HepG2 (cell line): ENCODE data around the gene PTPRD. TPM values are rescaled to one million over a fixed set of nuclear protein-coding genes. Genes with fewer than 3 reads are reported as not detected.

Source experiments
- ATAC-seq: fragments of 200-7000 bp; cut with Tn5 transposase; 3 replicates; pipeline ENCODE4 v1.9.1; 2020; ENCODE audit warnings: mild to moderate bottlenecking, moderate library complexity
- BruUV-seq: library from RNA; stranded (reverse); fragments of 400-500 nt; replicated peaks from 2 replicates; lab custom pipeline; 2021; lab: Mats Ljungman, UMichigan
- CTCF ChIA-PET: fragments of 300-600 bp; formaldehyde crosslinking; extraction: SDS; loops from one replicate; lab custom pipeline; 2021; ENCODE audit warnings: low total read pairs, inconsistent platforms, low intra/inter-chr PET ratio; lab: Yijun Ruan, JAX
- POLR2A ChIA-PET: fragments of 350-600 bp; sonication (Branson Sonifier 250); formaldehyde crosslinking; loops from one replicate; lab custom pipeline; 2020; ENCODE audit warnings: antibody characterized with exemption, inconsistent platforms; lab: Yijun Ruan, JAX
- DNase-seq: peaks from one replicate; pipeline ENCODE4 v3.0.0-alpha.2; 2015; ENCODE audit warnings: low spot score
- FAIRE-seq: peaks from 3 replicates; lab custom pipeline; 2011; peaks lifted over from hg19 to GRCh38; lab: Jason Lieb, UNC
- H2AFZ ChIP-seq: one replicate; pipeline ENCODE4 v1.6.1; 2011; ENCODE audit warnings: low read length, inconsistent platforms
- H3K27ac ChIP-seq: fragments of 300-600 bp; 3 replicates; pipeline ENCODE4 v1.8.0; 2011; ENCODE audit warnings: mixed run types, mild to moderate bottlenecking, mixed read lengths, low read length, inconsistent platforms; ENCODE audit not compliant: insufficient read depth; ENCODE audit errors: extremely low read length
- H3K27me3 ChIP-seq, 2 experiments: fragments of 200-600 bp in 1 of 2; 2 replicates in 1 of 2; 3 replicates in 1 of 2; pipeline versions ENCODE4 v1.6.0 to v1.8.0; 2011; ENCODE audit warnings: low read length in 2 of 2, mild to moderate bottlenecking in 2 of 2, moderate library complexity in 2 of 2, inconsistent platforms in 1 of 2; ENCODE audit not compliant: insufficient read depth in 2 of 2, control insufficient read depth in 1 of 2
- H3K36me3 ChIP-seq, 2 experiments: fragments of 200-600 bp in 1 of 2; replicated peaks in 1 of 2; 2 replicates in 1 of 2; 3 replicates in 1 of 2; pipeline versions ENCODE4 v1.5.1 to v1.8.0; 2011; ENCODE audit warnings: low read length in 2 of 2, inconsistent platforms in 1 of 2; ENCODE audit not compliant: insufficient read depth in 2 of 2, control insufficient read depth in 1 of 2
- H3K4me1 ChIP-seq: 2 replicates; pipeline ENCODE4 v1.5.1; 2012; ENCODE audit warnings: low read length, inconsistent platforms; ENCODE audit not compliant: insufficient read depth
- H3K4me2 ChIP-seq: 2 replicates; pipeline ENCODE4 v1.6.0; 2011; ENCODE audit warnings: low read depth, low read length, inconsistent platforms
- H3K4me3 ChIP-seq, 3 experiments: fragments of 200-600 bp in 1 of 3; sonication (generic), shearing (Covaris generic) in 1 of 3; replicated peaks in 1 of 3; 2 replicates each; pipeline ENCODE4 v1.5.1; 2011 to 2016; ENCODE audit warnings: low read length in 3 of 3, inconsistent platforms in 2 of 3, low read depth in 2 of 3, mild to moderate bottlenecking in 2 of 3, control low read depth in 1 of 3, mixed read lengths in 1 of 3; ENCODE audit not compliant: insufficient read depth in 1 of 3
- H3K79me2 ChIP-seq: one replicate; pipeline ENCODE4 v1.6.1; 2011; ENCODE audit warnings: low read length, inconsistent platforms; ENCODE audit not compliant: insufficient read depth
- H3K9ac ChIP-seq: 2 replicates; pipeline ENCODE4 v1.6.0; 2011; ENCODE audit warnings: mild to moderate bottlenecking, low read depth, low read length, inconsistent platforms; ENCODE audit not compliant: insufficient read depth
- H3K9me3 ChIP-seq: 2 replicates; pipeline ENCODE4 v1.5.1; 2012; ENCODE audit warnings: mild to moderate bottlenecking, low read length
- H4K20me1 ChIP-seq: 2 replicates; pipeline ENCODE4 v1.6.0; 2011; ENCODE audit warnings: inconsistent platforms, mild to moderate bottlenecking, low read length, moderate library complexity; ENCODE audit not compliant: insufficient read depth
- ADNP ChIP-seq: sonication (generic); formaldehyde crosslinking; IDR thresholded peaks from 2 replicates; pipeline ENCODE4 v1.4.0; 2020; ENCODE audit warnings: missing genetic modification reagents
- IKZF4 ChIP-seq: sonication (generic); formaldehyde crosslinking; IDR thresholded peaks from 2 replicates; pipeline ENCODE4 v1.5.1; 2020; ENCODE audit warnings: borderline replicate concordance, mild to moderate bottlenecking, low read depth, missing genetic modification reagents; ENCODE audit errors: not compliant biosample characterization
- MBNL3 ChIP-seq: fragments of 250-450 bp; sonication (Bioruptor Pico); conservative IDR thresholded peaks from 2 replicates; pipeline ENCODE4 v1.8.0; 2022; ENCODE audit warnings: mild to moderate bottlenecking, inconsistent platforms
- MED1 ChIP-seq: sonication (generic); formaldehyde crosslinking; IDR thresholded peaks from 2 replicates; pipeline ENCODE4 v1.4.0; 2020; ENCODE audit warnings: missing genetic modification reagents
- SNRNP70 ChIP-seq: fragments of 200-400 bp; formaldehyde crosslinking; IDR thresholded peaks from 2 replicates; pipeline ENCODE4 v1.6.1; 2017; ENCODE audit warnings: mild to moderate bottlenecking, low read depth, low read length, moderate library complexity
- TEAD3 ChIP-seq: optimal IDR thresholded peaks from 2 replicates; pipeline ENCODE3; 2016; ENCODE audit warnings: borderline replicate concordance
- UBTF ChIP-seq: sonication (generic); formaldehyde crosslinking; IDR thresholded peaks from 2 replicates; pipeline ENCODE4 v1.4.0; 2020; ENCODE audit warnings: mild to moderate bottlenecking, missing genetic modification reagents
- ZC3H13 ChIP-seq: sonication (generic); formaldehyde crosslinking; IDR thresholded peaks from 2 replicates; pipeline ENCODE4 v1.8.1; 2023; ENCODE audit warnings: mild to moderate bottlenecking, missing genetic modification reagents, moderate library complexity
- ZKSCAN1 ChIP-seq: fragments of 150-350 bp; IDR thresholded peaks from 2 replicates; pipeline ENCODE4 v1.6.1; 2014; ENCODE audit warnings: low read length
- ZNF550 ChIP-seq: sonication (generic); formaldehyde crosslinking; IDR thresholded peaks from 2 replicates; pipeline ENCODE4 v1.4.0; 2020; ENCODE audit warnings: mild to moderate bottlenecking, missing genetic modification reagents, borderline replicate concordance
- ZNF562 ChIP-seq: sonication (generic); formaldehyde crosslinking; IDR thresholded peaks from 2 replicates; pipeline ENCODE4 v1.8.0; 2022; ENCODE audit warnings: missing genetic modification reagents, borderline replicate concordance
- ZNF589 ChIP-seq: sonication (generic); formaldehyde crosslinking; conservative IDR thresholded peaks from 2 replicates; pipeline ENCODE4 v1.8.0; 2022; ENCODE audit warnings: mild to moderate bottlenecking, moderate library complexity, missing genetic modification reagents
- ZNF709 ChIP-seq: sonication (generic); formaldehyde crosslinking; IDR thresholded peaks from 2 replicates; pipeline ENCODE4 v1.5.0; 2020; ENCODE audit warnings: mild to moderate bottlenecking, missing genetic modification reagents
- WGBS: methylation state at CpG from one replicate; pipeline ENCODE4 v1.1.6; 2017; ENCODE audit warnings: low lambda C conversion rate; 5-methylcytosine and 5-hydroxymethylcytosine counted together
- in situ Hi-C: cut with HindIII; loops from 2 replicates; pipeline ENCODE4 v1.10.0; 2017; ENCODE audit warnings: low pct_unique_long_range_greater_than_20kb; ENCODE audit not compliant: extremely low pct_ligation_motif_present
- intact Hi-C: fragments of 100-400 bp; cut with micrococcal nuclease; formaldehyde crosslinking; loops from one replicate; pipeline ENCODE4 v1.10.0; 2022; ENCODE audit not compliant: unreplicated experiment
- polyA plus RNA-seq, 8 experiments: library from polyadenylated mRNA; depleted of rRNA in 3 of 8; stranded (reverse) in 7 of 8; unstranded in 1 of 8; fragments of >200 nt; fragmentation: Illumina TruSeq in 4 of 8; extraction: Trizol in 4 of 8; gene quantifications; 2 replicates each; pipeline versions ENCODE4 v1.2.1 to v1.2.3, GENCODE V29; 2011 to 2016; ENCODE audit warnings: low read depth in 4 of 8, missing spikeins in 1 of 8, mixed read lengths in 1 of 8; ENCODE audit not compliant: insufficient read depth in 1 of 8
- total RNA-seq, 5 experiments: library from RNA; depleted of rRNA; stranded (reverse); fragments of >200 nt; fragmentation: Illumina TruSeq; extraction: Trizol; gene quantifications; 2 replicates each; pipeline ENCODE4 v1.2.3, GENCODE V29; 2016; ENCODE audit warnings: low read depth in 1 of 5
- TF ChIP-seq, protein P1 (sequence below): sonication (generic); formaldehyde crosslinking; IDR thresholded peaks from 2 replicates; pipeline ENCODE4 v1.8.0; 2022; ENCODE audit warnings: low read depth, missing genetic modification reagents

Gene PTPRD
- total and polyA plus RNA-seq, 2 of the 13 experiments (the other 11 are each of a cell fraction or from before 2014, with no cell fraction given) = 0.05 TPM; not detected in 1

- no peaks in the 10 kb centered on the region for H4K20me1 ChIP-seq
- peaks cover 91% of the 10 kb centered on the region for H3K9me3 ChIP-seq
- H3K9ac ChIP-seq = no peak overlapping the region
- no peak for DNase-seq
- no peak overlapping the region for H3K4me3 ChIP-seq
- H3K27me3 ChIP-seq = no peaks in the 10 kb centered on the region
- H3K4me1 ChIP-seq = no peaks in the 10 kb centered on the region
- CTCF ChIA-PET = no interaction called here
- no peaks in the 10 kb centered on the region for H3K36me3 ChIP-seq
- no peak for FAIRE-seq
- intact Hi-C loops (no loop called here), in situ Hi-C loops (no loop called here)
- no peak overlapping the region for H3K4me2 ChIP-seq
- WGBS = 4% methylated on average over 1 of the region's 1 CpG
- H2AFZ ChIP-seq = no peak overlapping the region
- POLR2A ChIA-PET = no interaction called here
- H3K79me2 ChIP-seq = no peaks in the 10 kb centered on the region
- ATAC-seq = no peak
- no peak overlapping the region for H3K27ac ChIP-seq
- BruUV-seq = no TSS peak
- TF ChIP-seq ZKSCAN1 = no peak
- no peak for TF ChIP-seq UBTF
- TF ChIP-seq ZNF709 (CRISPR knock-in tag) = no peak
- TF ChIP-seq, protein P1, sequence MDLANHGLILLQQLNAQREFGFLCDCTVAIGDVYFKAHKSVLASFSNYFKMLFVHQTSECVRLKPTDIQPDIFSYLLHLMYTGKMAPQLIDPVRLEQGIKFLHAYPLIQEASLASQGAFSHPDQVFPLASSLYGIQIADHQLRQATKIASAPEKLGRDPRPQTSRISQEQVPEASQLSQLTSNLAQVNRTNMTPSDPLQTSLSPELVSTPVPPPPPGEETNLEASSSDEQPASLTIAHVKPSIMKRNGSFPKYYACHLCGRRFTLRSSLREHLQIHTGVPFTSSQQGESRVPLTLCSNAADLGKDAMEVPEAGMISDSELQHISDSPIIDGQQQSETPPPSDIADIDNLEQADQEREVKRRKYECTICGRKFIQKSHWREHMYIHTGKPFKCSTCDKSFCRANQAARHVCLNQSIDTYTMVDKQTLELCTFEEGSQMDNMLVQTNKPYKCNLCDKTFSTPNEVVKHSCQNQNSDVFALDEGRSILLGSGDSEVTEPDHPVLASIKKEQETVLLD (CRISPR knock-in tag) = no peak
- no peak for TF ChIP-seq ADNP
- no peak for TF ChIP-seq ZC3H13
- no peak for TF ChIP-seq SNRNP70
- no peak for TF ChIP-seq ZNF550 (CRISPR knock-in tag)
- TF ChIP-seq ZNF562 (CRISPR knock-in tag) = no peak
- no peak for TF ChIP-seq TEAD3 (CRISPR knock-in tag)
- TF ChIP-seq ZNF589 = no peak
- TF ChIP-seq MED1 (CRISPR knock-in tag) = no peak
- no peak for TF ChIP-seq IKZF4 (CRISPR knock-in tag)
- TF ChIP-seq MBNL3 (CRISPR knock-in tag) = no peak
Measured at GRCh38 chr9:8388132-8388531, 2224.7 kb downstream of the PTPRD start.
